ENCODE results near the gene FOXP1. TPM values are rescaled to one million over a fixed set of nuclear protein-coding genes. Genes with fewer than 3 reads are reported as not detected.

FOXP1 gene
- total and polyA plus RNA-seq, 7 experiments from 2014 or later, result 104 to 537 (median 444) TPM

GRCh38 chr3:71211083-71211482 is 372.4 kb downstream of the FOXP1 start:
- ChIA-PET POLR2A (interaction anchor here (0.6 kb wide), 1 partner anchor 29 kb away, joined by 3 read pairs; no protein-coding TSS in a partner anchor), CTCF (no interaction called here)
- H3K36me3 ChIP-seq (ENCODE audit: control insufficient read depth in 2 of 3, insufficient read depth in 3 of 3, low read length in 3 of 3), result peaks cover 0 to 4% (median 0%) of the 10 kb centered on the region in 3 experiments
- Mint-ChIP-seq H3K4me3 (peak overlapping the region in 7 of 10 donors; percentile 3 to 67 (median 51)), H3K36me3 (peaks cover 0 to 32% (median 4%) of the 10 kb centered on the region in 5 donors), H3K27ac (peak overlapping the region in 8 of 9 donors; percentile 21 to 84 (median 79)), H3K9me3 (peaks cover 0 to 1% (median 0%) of the 10 kb centered on the region in 11 donors), H3K4me1 (peaks cover 10 to 99% (median 98%) of the 10 kb centered on the region in 7 donors), H3K27me3 (peaks cover 0 to under 1% (median 0%) of the 10 kb centered on the region in 5 donors)
- H3K27ac ChIP-seq (ENCODE audit: low read depth, low read length), result no peak overlapping the region
- H3K9me3 ChIP-seq (ENCODE audit: control insufficient read depth in 2 of 3, low read length in 3 of 3), result no peaks in the 10 kb centered on the region
- H3K4me1 ChIP-seq (ENCODE audit: control insufficient read depth in 2 of 2, insufficient read depth in 2 of 2, low read length in 2 of 2), result peaks cover 0 to 38% of the 10 kb centered on the region in 2 donors
- ATAC-seq (no peak), DNase-seq (no peak)
- intact Hi-C loops (cut with micrococcal nuclease), result no loop called here
- no peaks in the 10 kb centered on the region for H3K27me3 ChIP-seq (ENCODE audit: control insufficient read depth in 2 of 2, insufficient read depth in 2 of 2, low read length in 2 of 2)
- H3K4me3 ChIP-seq (ENCODE audit: low read length), result no peak overlapping the region

- Mint-ChIP-seq H3K4me1 (peaks cover 10 to 97% (median 96%) of the 10 kb centered on the region in 7 donors), H3K27me3 (no peaks in the 10 kb centered on the region), H3K4me3 (peak overlapping the region in 9 of 10 donors; percentile 32 to 67 (median 55)), H3K27ac (peak overlapping the region in 8 of 9 donors; percentile 67 to 89 (median 80)), H3K9me3 (peaks cover 0 to 1% (median 0%) of the 10 kb centered on the region in 11 donors), H3K36me3 (peaks cover 0 to 32% (median 2%) of the 10 kb centered on the region in 5 donors)
- H3K9me3 ChIP-seq (ENCODE audit: control insufficient read depth in 2 of 3, low read length in 3 of 3), result no peaks in the 10 kb centered on the region
- peak; percentile 56 for ATAC-seq
- DNase-seq, result no peak
- intact Hi-C loops (cut with micrococcal nuclease), result no loop called here
- H3K4me1 ChIP-seq (ENCODE audit: control insufficient read depth in 2 of 2, insufficient read depth in 2 of 2, low read length in 2 of 2), result peaks cover 0 to 41% of the 10 kb centered on the region in 2 donors
- ChIA-PET CTCF (no interaction called here), POLR2A (no interaction called here)
- H3K27ac ChIP-seq (ENCODE audit: low read depth, low read length), result peak overlapping the region; percentile 38
- peaks cover 0 to 4% (median 0%) of the 10 kb centered on the region in 3 experiments for H3K36me3 ChIP-seq (ENCODE audit: control insufficient read depth in 2 of 3, insufficient read depth in 3 of 3, low read length in 3 of 3)
- H3K27me3 ChIP-seq (ENCODE audit: control insufficient read depth in 2 of 2, insufficient read depth in 2 of 2, low read length in 2 of 2), result no peaks in the 10 kb centered on the region
- no peak overlapping the region for H3K4me3 ChIP-seq (ENCODE audit: low read length)
Observed at GRCh38 chr3:71210257-71211007, 373.1 kb downstream of the FOXP1 start.

- peak; percentile 26 for ATAC-seq
- no peak overlapping the region for H3K27ac ChIP-seq (ENCODE audit: low read depth, low read length)
- H3K36me3 Mint-ChIP-seq, result peaks cover 0 to 29% (median 8%) of the 10 kb centered on the region in 5 donors
- H3K4me1 Mint-ChIP-seq, result peaks cover 10 to 98% (median 96%) of the 10 kb centered on the region in 7 donors
- no peak overlapping the region for H3K4me3 ChIP-seq (ENCODE audit: low read length)
- no peak for DNase-seq
- peak overlapping the region in 8 of 9 donors; percentile 78 to 90 (median 83) for H3K27ac Mint-ChIP-seq
- peaks cover 0 to 7% (median 0%) of the 10 kb centered on the region in 11 donors for H3K9me3 Mint-ChIP-seq
- H3K27me3 Mint-ChIP-seq, result no peaks in the 10 kb centered on the region
- H3K36me3 ChIP-seq (ENCODE audit: control insufficient read depth in 2 of 3, insufficient read depth in 3 of 3, low read length in 3 of 3), result no peaks in the 10 kb centered on the region
- peak overlapping the region in 8 of 10 donors; percentile 10 to 78 (median 56) for H3K4me3 Mint-ChIP-seq
- CTCF ChIA-PET, result no interaction called here
- POLR2A ChIA-PET, result interaction anchor here (0.6 kb wide), 1 partner anchor 55 kb away, joined by 3 read pairs; no protein-coding TSS in a partner anchor
- no peaks in the 10 kb centered on the region for H3K27me3 ChIP-seq (ENCODE audit: control insufficient read depth in 2 of 2, insufficient read depth in 2 of 2, low read length in 2 of 2)
- H3K4me1 ChIP-seq (ENCODE audit: control insufficient read depth in 2 of 2, insufficient read depth in 2 of 2, low read length in 2 of 2), result peaks cover 0 to 46% of the 10 kb centered on the region in 2 donors
- intact Hi-C loops (cut with micrococcal nuclease), result no loop called here
- H3K9me3 ChIP-seq (ENCODE audit: control insufficient read depth in 2 of 3, low read length in 3 of 3), result no peaks in the 10 kb centered on the region
Observed at GRCh38 chr3:71208211-71209095, 375.1 kb downstream of the FOXP1 start.

GRCh38 chr3:71207632-71208031 is 375.9 kb downstream of the FOXP1 start:
- Mint-ChIP-seq H3K27ac (peak overlapping the region in 8 of 9 donors; percentile 23 to 84 (median 82)), H3K4me3 (peak overlapping the region in 7 of 10 donors; percentile 3 to 78 (median 54)), H3K36me3 (peaks cover 0 to 25% (median 8%) of the 10 kb centered on the region in 5 donors), H3K9me3 (peaks cover 0 to 7% (median 0%) of the 10 kb centered on the region in 11 donors), H3K4me1 (peaks cover 12 to 99% (median 98%) of the 10 kb centered on the region in 7 donors), H3K27me3 (no peaks in the 10 kb centered on the region)
- ChIA-PET POLR2A (interaction anchor here (0.6 kb wide), 1 partner anchor 54 kb away, joined by 3 read pairs; no protein-coding TSS in a partner anchor), CTCF (no interaction called here)
- Histone ChIP-seq H3K9me3 (ENCODE audit: control insufficient read depth in 2 of 3, low read length in 3 of 3) (no peaks in the 10 kb centered on the region), H3K4me3 (ENCODE audit: low read length) (no peak overlapping the region), H3K36me3 (ENCODE audit: control insufficient read depth in 2 of 3, insufficient read depth in 3 of 3, low read length in 3 of 3) (no peaks in the 10 kb centered on the region), H3K27ac (ENCODE audit: low read depth, low read length) (no peak overlapping the region), H3K4me1 (ENCODE audit: control insufficient read depth in 2 of 2, insufficient read depth in 2 of 2, low read length in 2 of 2) (peaks cover 0 to 53% of the 10 kb centered on the region in 2 donors), H3K27me3 (ENCODE audit: control insufficient read depth in 2 of 2, insufficient read depth in 2 of 2, low read length in 2 of 2) (no peaks in the 10 kb centered on the region)
- no peak for DNase-seq
- intact Hi-C loops (cut with micrococcal nuclease), result no loop called here
- no peak for ATAC-seq

GRCh38 chr3:71206305-71207165 is 377.0 kb downstream of the FOXP1 start:
- Mint-ChIP-seq H3K9me3 (peaks cover 0 to 7% (median 0%) of the 10 kb centered on the region in 11 donors), H3K36me3 (peaks cover 0 to 15% (median 8%) of the 10 kb centered on the region in 5 donors), H3K27ac (peak overlapping the region in 6 of 9 donors; percentile 40 to 84 (median 78)), H3K4me3 (peak overlapping the region in 1 of 10 donors; percentile 30), H3K27me3 (no peaks in the 10 kb centered on the region), H3K4me1 (peaks cover 12 to 99% (median 97%) of the 10 kb centered on the region in 7 donors)
- intact Hi-C loops (cut with micrococcal nuclease), result loop anchor here in 1 of 2 donors (1.0 kb wide), 1 partner anchor 10 kb away; no protein-coding TSS in a partner anchor
- Histone ChIP-seq H3K27ac (ENCODE audit: low read depth, low read length) (no peak overlapping the region), H3K4me3 (ENCODE audit: low read length) (no peak overlapping the region), H3K27me3 (ENCODE audit: control insufficient read depth in 2 of 2, insufficient read depth in 2 of 2, low read length in 2 of 2) (no peaks in the 10 kb centered on the region), H3K4me1 (ENCODE audit: control insufficient read depth in 2 of 2, insufficient read depth in 2 of 2, low read length in 2 of 2) (peaks cover 0 to 43% of the 10 kb centered on the region in 2 donors), H3K9me3 (ENCODE audit: control insufficient read depth in 2 of 3, low read length in 3 of 3) (no peaks in the 10 kb centered on the region), H3K36me3 (ENCODE audit: control insufficient read depth in 2 of 3, insufficient read depth in 3 of 3, low read length in 3 of 3) (no peaks in the 10 kb centered on the region)
- ATAC-seq (no peak), DNase-seq (no peak)
- ChIA-PET CTCF (interaction anchor here (0.6 kb wide), 1 partner anchor 408 kb away, joined by 4 read pairs; no protein-coding TSS in a partner anchor), POLR2A (interaction anchor here (0.6 kb wide), 1 partner anchor 355 kb away, joined by 10 read pairs; no protein-coding TSS in a partner anchor)

Data from naive thymus-derived CD4-positive, alpha-beta T cell (primary cell).